Measurements from ENCODE around the gene CEP20. TPM values are rescaled to one million over a fixed set of nuclear protein-coding genes. Genes with fewer than 3 reads are reported as not detected.

The CEP20 gene
- total RNA-seq, 1 donor from 2014 or later = 30.6 TPM

Other genes starting within 250 kb of the CEP20 start
- gene MARF1, start 245.4 kb downstream of the CEP20 start, total RNA-seq = 53.6 TPM
- gene NDE1, start 238.4 kb downstream of the CEP20 start, total RNA-seq = 17.2 TPM
- 8.0 TPM for gene MYH11, start 31.6 kb downstream of the CEP20 start, total RNA-seq
- gene ABCC1, start 61.0 kb upstream of the CEP20 start, total RNA-seq = 23.2 TPM